Measurements from ENCODE around the gene GNAT1. TPM values are rescaled to one million over a fixed set of nuclear protein-coding genes. Genes with fewer than 3 reads are reported as not detected.

The GNAT1 gene
- total RNA-seq, 2 donors from 2014 or later = not detected

DNA sequence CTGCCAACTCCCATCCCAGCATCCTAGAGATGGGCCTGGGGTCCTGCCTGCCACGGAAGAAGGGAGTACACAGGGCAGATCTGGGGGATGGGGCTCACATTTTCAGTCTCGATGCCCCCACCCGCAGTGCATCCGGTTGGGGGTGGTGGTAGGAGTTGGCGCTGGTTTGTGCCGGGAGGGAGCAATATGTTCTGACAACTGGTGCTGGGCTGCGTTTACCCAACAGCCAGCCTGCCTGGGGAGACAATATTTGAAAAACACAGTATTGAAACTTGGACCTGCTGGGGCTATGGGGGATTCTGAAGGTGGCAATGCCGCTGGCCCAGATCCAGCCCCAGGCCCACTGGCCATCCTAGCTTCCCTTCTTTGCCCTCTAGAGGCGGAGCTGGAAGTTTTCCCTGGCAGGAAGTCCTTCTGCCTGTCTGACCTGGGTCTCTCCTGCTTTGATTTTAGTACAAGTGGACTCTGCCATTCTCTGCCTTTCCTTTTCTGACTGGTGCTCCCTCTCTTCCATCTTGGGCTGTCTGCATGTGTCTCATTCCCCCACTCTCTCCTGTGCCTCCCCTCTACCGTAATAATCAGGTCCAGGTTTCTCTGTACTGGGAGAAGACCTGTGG is 32.8 kb upstream of the GNAT1 start:
- peaks cover 0 to 74% of the 10 kb centered on the region in 2 donors for H3K4me1 ChIP-seq
- peak overlapping the region; percentile 25 to 67 for H3K27ac ChIP-seq
- no peaks in the 10 kb centered on the region for H3K27me3 ChIP-seq
- TF ChIP-seq, protein P1, sequence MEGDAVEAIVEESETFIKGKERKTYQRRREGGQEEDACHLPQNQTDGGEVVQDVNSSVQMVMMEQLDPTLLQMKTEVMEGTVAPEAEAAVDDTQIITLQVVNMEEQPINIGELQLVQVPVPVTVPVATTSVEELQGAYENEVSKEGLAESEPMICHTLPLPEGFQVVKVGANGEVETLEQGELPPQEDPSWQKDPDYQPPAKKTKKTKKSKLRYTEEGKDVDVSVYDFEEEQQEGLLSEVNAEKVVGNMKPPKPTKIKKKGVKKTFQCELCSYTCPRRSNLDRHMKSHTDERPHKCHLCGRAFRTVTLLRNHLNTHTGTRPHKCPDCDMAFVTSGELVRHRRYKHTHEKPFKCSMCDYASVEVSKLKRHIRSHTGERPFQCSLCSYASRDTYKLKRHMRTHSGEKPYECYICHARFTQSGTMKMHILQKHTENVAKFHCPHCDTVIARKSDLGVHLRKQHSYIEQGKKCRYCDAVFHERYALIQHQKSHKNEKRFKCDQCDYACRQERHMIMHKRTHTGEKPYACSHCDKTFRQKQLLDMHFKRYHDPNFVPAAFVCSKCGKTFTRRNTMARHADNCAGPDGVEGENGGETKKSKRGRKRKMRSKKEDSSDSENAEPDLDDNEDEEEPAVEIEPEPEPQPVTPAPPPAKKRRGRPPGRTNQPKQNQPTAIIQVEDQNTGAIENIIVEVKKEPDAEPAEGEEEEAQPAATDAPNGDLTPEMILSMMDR (IDR thresholded peaks at IDR 0.05) = no peak
- no peak overlapping the region for H3K4me3 ChIP-seq
- no peaks in the 10 kb centered on the region for H3K36me3 ChIP-seq
- DNase-seq (ENCODE audit: low spot score) = no peak
- no peaks in the 10 kb centered on the region for H3K9me3 ChIP-seq

DNA sequence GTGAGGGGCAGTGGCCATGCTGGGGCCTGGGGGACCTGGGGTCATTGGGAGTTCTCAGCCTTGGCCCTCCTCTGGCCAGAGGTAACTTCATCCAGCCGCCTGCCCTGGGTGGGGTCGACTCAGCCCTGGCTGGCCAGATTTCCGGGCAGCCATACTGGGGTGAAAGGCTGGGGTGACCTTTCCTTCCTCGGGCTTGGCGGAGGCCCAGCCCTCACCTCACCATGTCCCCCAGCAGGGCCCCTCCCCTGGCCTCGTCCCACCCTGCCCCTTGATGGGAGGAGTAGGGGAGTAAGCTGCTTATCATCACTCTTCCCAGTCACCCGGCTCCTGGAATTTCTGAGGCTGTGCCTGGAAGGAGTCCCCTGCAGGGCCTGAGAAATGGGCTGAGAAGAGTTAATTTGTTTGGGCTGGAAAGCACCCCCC is 30.8 kb upstream of the GNAT1 start:
- Histone ChIP-seq H3K4me1 (peaks cover 0 to 86% of the 10 kb centered on the region in 2 donors), H3K9me3 (no peaks in the 10 kb centered on the region), H3K4me3 (no peak overlapping the region), H3K27me3 (no peaks in the 10 kb centered on the region), H3K27ac (peak overlapping the region; percentile 62 to 77), H3K36me3 (no peaks in the 10 kb centered on the region)
- peak; percentile 65 for DNase-seq (ENCODE audit: low spot score)
- TF ChIP-seq, protein P1 (IDR thresholded peaks at IDR 0.05) = no peak

DNA sequence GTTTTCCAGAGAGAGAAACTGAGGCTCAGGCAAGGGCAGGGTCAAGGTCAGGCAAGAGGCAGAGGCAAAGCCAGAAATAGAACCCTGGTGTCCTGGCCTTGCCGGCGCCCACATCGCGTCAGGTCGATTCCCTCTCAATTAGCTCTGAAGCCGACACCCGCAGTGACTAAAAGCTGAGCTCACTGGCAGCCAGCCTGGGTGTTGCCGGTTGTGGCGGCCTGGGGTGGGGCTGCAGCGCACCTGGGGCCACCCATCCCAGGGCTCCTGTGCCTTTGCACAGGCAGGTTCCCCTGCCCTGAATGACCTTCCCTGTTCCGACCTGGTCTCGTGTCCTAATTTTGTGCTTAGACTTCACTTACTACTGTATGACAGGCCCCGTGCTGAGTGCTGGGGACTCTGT is 30.1 kb upstream of the GNAT1 start:
- DNase-seq (ENCODE audit: low spot score) = no peak
- Histone ChIP-seq H3K4me3 (no peak overlapping the region), H3K9me3 (no peaks in the 10 kb centered on the region), H3K27me3 (no peaks in the 10 kb centered on the region), H3K27ac (peak overlapping the region; percentile 62 to 77), H3K36me3 (no peaks in the 10 kb centered on the region), H3K4me1 (peaks cover 0 to 86% of the 10 kb centered on the region in 2 donors)
- TF ChIP-seq, protein P1 (IDR thresholded peaks at IDR 0.05) = no peak

DNA sequence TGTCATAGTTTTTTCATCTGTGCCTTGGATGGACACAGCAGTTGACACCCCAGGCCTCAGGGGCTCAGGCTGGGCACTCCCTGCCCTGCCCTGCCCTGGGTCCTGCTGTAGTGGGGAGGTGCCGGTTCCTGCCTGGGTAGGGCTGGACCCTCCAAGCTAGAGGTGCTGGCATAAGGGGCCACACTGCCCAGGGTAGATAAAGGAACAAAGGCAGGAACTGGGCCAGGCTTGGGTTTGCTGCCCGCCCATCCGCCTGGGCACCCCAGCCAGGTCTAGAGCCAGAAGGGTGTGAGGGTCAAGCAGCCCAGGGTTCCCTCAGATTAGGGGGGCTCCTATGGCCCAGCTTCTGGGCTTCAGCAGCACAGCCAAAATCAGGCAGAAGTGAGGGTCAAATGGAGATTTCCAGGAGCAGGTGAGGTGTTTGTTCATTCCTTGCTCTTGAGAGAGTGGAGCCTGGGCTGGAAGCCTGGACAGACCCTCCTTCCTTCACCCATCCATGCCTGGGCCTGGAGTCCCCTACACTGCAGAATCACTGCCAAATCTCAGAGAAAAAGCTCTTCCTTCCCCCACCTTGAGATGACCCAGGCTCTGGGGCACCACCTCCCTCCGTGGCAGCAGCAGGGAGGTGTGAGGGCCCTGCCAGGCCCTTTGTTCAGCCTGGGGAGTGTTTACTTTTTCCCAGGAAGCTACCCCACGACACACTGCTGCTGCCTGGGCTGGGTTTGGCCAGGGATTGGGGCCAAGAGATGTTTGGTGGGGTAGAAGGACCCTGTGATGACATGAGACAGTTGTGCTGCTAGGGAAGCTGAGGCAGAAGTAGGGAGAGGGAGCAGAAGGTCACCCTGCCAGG is 29.2 kb upstream of the GNAT1 start:
- DNase-seq (ENCODE audit: low spot score) = no peak
- no peaks in the 10 kb centered on the region for H3K27me3 ChIP-seq
- H3K4me3 ChIP-seq = no peak overlapping the region
- no peaks in the 10 kb centered on the region for H3K36me3 ChIP-seq
- H3K9me3 ChIP-seq = no peaks in the 10 kb centered on the region
- peak overlapping the region; percentile 62 to 77 for H3K27ac ChIP-seq
- TF ChIP-seq, protein P1 (IDR thresholded peaks at IDR 0.05) = no peak
- peaks cover 0 to 91% of the 10 kb centered on the region in 2 donors for H3K4me1 ChIP-seq

DNA sequence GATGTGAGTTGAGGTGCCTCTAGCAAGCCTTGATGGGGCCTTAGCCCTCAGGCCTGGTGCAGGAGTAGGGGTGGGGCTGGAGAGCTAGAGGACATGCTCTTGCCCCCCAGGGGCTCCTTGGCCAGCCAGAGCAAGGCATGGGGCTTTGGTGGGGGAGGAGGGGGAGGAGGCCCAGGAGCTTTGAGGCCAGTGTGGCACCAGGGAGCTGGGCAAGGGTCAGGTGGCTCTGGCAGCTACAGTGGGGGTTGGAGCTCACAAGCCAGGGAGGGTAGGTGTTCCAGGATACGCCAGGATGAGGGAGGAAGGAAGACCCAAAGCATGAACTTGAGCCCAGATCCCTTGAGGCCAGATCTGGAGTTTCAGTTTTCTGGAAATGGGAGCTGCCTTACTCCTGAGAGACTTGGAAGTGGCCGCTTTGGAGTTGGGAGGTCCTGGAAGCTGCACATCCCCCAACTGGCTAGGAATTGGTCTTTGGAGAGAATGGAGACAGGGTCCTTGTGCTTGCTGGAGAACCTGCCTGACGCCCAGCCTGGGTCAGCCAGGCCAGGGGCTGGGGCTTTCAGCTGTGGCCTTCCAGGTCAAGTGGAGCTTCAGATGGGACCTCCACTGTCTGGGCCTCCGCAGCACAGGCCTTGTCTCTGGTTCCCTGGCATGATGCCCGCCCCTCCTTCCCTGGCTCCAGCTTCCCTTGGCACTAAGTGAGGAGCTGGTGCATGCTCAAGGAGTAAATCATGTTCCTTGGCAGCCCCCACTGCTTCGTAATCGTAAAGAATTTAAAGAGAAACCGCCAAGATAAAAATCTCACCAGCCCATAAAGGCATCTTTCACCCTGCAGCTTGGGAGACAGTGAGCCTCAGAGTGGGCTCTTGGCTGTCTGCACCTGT is 27.6 kb upstream of the GNAT1 start:
- Histone ChIP-seq H3K4me1 (peaks cover 0 to 96% of the 10 kb centered on the region in 2 donors), H3K27me3 (no peaks in the 10 kb centered on the region), H3K36me3 (no peaks in the 10 kb centered on the region), H3K27ac (peak overlapping the region; percentile 62 to 77), H3K9me3 (no peaks in the 10 kb centered on the region), H3K4me3 (no peak overlapping the region)
- DNase-seq (ENCODE audit: low spot score) = peak; percentile 82
- TF ChIP-seq, protein P1 (IDR thresholded peaks at IDR 0.05) = no peak
